SH-SY5Y (cell line): Measurements from ENCODE around the gene NOX3.

ENCODE experiments used
- GATA2 ChIP-seq: IDR thresholded peaks from 2 replicates; pipeline ENCODE4 v1.6.1; 2011; ENCODE audit warnings: mild to moderate bottlenecking, low read depth, low read length
- GATA3 ChIP-seq: IDR thresholded peaks from 2 replicates; pipeline ENCODE4 v1.6.1; 2011; ENCODE audit warnings: low read depth, mild to moderate bottlenecking, low read length, moderate library complexity

DNA sequence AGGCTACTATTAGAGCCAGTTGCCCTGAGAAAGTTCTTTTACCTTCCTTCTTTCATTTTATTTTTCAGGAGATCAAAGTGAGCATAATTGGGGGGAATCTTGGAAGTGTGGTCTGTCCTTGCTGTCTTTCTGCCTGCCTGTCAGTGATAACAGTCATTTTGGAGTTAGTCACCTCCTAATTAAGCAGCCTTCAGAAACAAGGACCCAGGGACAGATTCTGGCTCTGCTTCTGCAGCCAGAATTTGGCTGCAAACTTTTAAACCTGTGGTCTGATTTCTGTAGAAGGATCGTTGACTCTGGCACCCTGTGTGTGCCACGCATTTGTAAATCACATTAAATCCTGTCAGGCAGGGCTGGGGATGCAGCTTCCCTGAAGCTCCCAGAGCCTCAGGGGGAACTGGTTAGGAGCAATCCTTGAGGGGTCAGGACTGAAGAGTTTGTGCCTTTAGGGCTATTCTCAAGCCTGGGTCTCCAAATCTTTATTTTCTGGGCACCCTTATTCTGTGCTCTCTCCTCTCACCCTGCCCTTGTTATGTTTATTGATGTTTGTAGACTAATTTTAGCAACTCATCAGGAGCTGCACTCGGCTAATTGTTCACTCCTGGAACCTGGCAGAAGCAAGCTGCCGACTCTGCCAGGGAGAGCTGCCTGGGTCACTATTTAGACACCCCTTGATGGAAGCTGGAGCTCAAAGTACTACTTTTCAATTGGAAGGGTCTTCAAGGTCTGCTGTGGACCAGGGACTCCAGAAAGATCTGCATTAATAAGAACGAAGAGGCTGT, 6.8 kb downstream of the NOX3 start:
- TF ChIP-seq GATA2 (no peak), GATA3 (no peak)
